Measurements from ENCODE around the gene CYP1A2.
A peak's percentile ranks its signal among the peaks of the same experiment; 100 is the strongest.

Gene CYP1A2

DNA sequence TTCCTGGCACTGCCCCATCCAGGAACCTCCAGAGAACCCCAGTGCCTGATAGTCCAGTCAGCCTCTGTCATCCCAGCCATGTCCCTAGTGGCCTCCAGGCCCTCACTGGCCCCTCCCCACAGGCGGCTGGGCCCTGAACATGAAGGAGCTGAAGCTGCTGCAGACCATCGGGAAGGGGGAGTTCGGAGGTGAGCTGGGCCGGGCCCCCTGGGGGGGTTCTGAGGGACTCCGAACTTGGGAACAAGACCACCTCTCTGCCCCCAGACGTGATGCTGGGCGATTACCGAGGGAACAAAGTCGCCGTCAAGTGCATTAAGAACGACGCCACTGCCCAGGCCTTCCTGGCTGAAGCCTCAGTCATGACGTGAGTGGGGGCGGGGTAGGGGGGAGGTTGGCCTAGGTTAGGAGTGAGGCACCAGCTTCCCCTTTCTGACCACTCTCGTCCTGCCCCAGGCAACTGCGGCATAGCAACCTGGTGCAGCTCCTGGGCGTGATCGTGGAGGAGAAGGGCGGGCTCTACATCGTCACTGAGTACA, 52.0 kb downstream of the CYP1A2 start:
- H3K27ac ChIP-seq, result peak overlapping the region; percentile 48
- TF ChIP-seq, protein P1, sequence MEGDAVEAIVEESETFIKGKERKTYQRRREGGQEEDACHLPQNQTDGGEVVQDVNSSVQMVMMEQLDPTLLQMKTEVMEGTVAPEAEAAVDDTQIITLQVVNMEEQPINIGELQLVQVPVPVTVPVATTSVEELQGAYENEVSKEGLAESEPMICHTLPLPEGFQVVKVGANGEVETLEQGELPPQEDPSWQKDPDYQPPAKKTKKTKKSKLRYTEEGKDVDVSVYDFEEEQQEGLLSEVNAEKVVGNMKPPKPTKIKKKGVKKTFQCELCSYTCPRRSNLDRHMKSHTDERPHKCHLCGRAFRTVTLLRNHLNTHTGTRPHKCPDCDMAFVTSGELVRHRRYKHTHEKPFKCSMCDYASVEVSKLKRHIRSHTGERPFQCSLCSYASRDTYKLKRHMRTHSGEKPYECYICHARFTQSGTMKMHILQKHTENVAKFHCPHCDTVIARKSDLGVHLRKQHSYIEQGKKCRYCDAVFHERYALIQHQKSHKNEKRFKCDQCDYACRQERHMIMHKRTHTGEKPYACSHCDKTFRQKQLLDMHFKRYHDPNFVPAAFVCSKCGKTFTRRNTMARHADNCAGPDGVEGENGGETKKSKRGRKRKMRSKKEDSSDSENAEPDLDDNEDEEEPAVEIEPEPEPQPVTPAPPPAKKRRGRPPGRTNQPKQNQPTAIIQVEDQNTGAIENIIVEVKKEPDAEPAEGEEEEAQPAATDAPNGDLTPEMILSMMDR (conservative IDR thresholded peaks at IDR 0.05), result no peak

DNA sequence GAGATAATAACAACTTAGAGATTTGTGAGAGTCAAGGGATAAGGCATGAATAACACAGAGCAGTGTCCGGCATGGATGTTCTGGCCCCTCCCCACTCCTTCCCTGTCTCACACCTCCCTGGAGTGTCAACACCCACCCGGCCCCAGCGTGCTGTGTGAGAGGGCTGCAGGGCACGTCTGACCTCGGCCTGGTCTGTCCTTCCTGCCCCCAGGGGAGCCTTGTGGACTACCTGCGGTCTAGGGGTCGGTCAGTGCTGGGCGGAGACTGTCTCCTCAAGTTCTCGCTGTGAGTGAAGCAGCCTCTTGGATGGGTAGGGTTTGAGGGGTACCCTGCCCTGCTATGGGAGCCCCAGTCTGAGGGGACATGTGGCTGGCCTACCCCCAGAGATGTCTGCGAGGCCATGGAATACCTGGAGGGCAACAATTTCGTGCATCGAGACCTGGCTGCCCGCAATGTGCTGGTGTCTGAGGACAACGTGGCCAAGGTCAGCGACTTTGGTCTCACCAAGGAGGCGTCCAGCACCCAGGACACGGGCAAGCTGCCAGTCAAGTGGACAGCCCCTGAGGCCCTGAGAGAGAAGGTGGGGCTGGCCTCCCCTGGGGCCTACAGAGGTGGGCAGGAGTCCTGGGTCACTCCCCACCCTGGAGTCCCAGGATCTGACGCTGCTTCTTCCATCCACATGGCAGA, 52.8 kb downstream of the CYP1A2 start:
- TF ChIP-seq, protein P1 (conservative IDR thresholded peaks at IDR 0.05), result no peak
- H3K27ac ChIP-seq, result no peak overlapping the region

DNA sequence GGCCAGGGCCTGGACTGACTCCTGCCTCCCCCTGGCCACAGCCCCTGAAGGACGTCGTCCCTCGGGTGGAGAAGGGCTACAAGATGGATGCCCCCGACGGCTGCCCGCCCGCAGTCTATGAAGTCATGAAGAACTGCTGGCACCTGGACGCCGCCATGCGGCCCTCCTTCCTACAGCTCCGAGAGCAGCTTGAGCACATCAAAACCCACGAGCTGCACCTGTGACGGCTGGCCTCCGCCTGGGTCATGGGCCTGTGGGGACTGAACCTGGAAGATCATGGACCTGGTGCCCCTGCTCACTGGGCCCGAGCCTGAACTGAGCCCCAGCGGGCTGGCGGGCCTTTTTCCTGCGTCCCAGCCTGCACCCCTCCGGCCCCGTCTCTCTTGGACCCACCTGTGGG, 53.6 kb downstream of the CYP1A2 start:
- H3K27ac ChIP-seq, result no peak overlapping the region
- TF ChIP-seq, protein P1 (conservative IDR thresholded peaks at IDR 0.05), result no peak

DNA sequence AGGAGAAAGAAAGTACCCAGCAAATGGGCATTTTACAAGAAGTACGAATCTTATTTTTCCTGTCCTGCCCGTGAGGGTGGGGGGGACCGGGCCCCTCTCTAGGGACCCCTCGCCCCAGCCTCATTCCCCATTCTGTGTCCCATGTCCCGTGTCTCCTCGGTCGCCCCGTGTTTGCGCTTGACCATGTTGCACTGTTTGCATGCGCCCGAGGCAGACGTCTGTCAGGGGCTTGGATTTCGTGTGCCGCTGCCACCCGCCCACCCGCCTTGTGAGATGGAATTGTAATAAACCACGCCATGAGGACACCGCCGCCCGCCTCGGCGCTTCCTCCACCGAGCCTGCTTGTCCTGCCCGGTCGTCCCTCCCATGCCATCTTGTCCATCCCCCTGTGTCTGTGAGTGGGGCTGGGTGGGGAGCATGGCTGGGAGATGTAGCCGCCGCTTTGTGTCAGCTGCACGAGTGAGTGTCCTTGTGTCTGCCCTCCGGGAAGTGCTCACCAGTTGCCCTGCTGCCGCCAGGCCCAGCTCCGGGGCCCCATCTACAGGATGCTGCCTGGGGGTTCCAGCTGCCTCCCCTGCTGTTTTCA, 54.3 kb downstream of the CYP1A2 start:
- H3K27ac ChIP-seq, result no peak overlapping the region
- TF ChIP-seq, protein P1 (conservative IDR thresholded peaks at IDR 0.05), result no peak

DNA sequence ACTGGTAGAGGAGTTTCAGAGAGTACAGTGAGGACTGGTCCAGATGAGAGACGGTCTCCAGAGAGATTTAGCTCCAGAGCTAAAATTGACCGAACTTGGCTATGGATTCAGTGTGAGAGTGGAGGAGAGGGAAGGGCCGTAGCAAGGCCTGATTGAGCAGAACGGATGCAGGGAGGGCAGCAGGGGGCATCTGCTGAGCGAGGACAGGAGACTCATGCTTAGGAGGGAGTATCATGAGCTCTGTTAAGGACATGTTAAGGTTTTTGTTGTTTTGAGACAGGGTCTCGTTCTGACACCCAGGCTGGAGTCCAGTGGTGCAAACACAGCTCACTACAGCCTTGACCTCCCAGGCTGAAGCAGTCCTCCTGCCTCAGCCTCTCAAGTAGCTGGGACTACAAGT, 56.3 kb downstream of the CYP1A2 start:
- TF ChIP-seq, protein P1 (conservative IDR thresholded peaks at IDR 0.05), result no peak

More for the DNA sequence above, 56.3 kb downstream of the CYP1A2 start:
- no peak overlapping the region for H3K27ac ChIP-seq

Data from VCaP (cell line).